ENCODE data around the gene RUSC1.

Gene RUSC1, protein sequence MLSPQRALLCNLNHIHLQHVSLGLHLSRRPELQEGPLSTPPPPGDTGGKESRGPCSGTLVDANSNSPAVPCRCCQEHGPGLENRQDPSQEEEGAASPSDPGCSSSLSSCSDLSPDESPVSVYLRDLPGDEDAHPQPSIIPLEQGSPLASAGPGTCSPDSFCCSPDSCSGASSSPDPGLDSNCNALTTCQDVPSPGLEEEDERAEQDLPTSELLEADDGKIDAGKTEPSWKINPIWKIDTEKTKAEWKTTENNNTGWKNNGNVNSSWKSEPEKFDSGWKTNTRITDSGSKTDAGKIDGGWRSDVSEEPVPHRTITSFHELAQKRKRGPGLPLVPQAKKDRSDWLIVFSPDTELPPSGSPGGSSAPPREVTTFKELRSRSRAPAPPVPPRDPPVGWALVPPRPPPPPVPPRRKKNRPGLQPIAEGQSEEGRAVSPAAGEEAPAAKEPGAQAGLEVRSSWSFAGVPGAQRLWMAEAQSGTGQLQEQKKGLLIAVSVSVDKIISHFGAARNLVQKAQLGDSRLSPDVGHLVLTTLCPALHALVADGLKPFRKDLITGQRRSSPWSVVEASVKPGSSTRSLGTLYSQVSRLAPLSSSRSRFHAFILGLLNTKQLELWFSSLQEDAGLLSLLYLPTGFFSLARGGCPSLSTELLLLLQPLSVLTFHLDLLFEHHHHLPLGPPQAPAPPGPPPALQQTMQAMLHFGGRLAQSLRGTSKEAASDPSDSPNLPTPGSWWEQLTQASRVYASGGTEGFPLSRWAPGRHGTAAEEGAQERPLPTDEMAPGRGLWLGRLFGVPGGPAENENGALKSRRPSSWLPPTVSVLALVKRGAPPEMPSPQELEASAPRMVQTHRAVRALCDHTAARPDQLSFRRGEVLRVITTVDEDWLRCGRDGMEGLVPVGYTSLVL

DNA sequence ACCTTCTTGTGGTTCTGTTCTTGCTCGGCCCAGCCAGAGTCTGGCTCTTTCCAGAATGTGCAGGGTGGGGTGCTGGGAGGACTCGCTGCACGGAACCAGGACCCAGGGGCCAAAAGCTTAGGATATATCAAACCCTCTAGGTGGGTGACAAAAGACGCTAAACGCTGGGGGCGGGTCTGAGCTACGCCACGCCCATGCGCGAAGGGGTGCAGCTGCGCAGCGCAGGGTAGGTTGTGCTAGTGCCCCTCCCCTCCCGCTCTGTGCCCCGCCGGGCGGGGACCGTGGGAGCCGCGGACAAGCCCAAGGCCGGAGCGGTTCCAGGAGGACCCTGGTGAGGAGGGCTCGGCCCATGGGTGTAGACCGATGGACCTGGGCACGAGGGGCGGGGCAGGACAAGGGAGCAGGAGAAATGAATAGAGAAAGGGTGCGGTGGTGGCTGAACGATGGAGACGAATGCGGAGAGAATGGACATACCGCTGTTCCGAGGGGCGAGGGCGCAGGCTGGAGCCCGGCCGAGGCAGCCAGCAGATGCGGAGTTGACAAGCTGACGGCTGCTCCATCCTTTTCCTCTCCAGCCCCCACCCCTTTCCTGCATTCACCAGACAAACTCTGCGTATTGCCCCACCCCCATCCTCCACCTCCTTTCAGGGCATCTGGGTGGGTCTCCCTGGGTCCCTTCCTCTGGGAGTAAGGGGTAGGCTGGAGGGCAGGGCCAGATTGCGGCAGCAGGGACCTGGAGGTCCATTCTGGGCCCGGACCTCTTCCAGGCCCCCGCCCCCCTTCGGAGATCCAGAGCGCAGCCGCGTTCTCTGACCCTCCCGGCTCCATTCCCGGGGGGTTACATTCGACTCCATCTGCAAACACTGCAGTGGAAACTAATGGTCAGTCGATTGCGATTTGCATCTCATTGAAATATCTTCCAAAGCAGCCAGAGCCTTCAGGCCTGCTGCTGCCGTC, at the start of gene RUSC1:
Gene RUSC1 (plus strand): TSS at position 234 of the 957 bp plus-strand sequence. CDS start 880 bp downstream, outside the sequence.
- H3K9me3 ChIP-seq (ENCODE audit: control insufficient read depth in 1 of 2, low read length in 2 of 2): no peaks in the 10 kb centered on the region
- H3K27ac ChIP-seq (ENCODE audit: low read length): no peak within 1 kb of the TSS
- peak within 1 kb of the TSS; percentile 71 to 88 for H3K4me3 ChIP-seq (ENCODE audit: low read depth in 1 of 2, low read length in 2 of 2)
- peaks cover 9 to 34% of the 10 kb centered on the region in 2 donors for H3K4me1 ChIP-seq (ENCODE audit: control insufficient read depth in 1 of 2, insufficient read depth in 2 of 2, low read length in 2 of 2)
- H3K27me3 ChIP-seq (ENCODE audit: low read depth, low read length): no peaks in the 10 kb centered on the region
- H3K36me3 ChIP-seq (ENCODE audit: control insufficient read depth in 1 of 2, insufficient read depth in 2 of 2, low read length in 2 of 2): peaks cover 3 to 4% of the 10 kb centered on the region in 2 donors

DNA sequence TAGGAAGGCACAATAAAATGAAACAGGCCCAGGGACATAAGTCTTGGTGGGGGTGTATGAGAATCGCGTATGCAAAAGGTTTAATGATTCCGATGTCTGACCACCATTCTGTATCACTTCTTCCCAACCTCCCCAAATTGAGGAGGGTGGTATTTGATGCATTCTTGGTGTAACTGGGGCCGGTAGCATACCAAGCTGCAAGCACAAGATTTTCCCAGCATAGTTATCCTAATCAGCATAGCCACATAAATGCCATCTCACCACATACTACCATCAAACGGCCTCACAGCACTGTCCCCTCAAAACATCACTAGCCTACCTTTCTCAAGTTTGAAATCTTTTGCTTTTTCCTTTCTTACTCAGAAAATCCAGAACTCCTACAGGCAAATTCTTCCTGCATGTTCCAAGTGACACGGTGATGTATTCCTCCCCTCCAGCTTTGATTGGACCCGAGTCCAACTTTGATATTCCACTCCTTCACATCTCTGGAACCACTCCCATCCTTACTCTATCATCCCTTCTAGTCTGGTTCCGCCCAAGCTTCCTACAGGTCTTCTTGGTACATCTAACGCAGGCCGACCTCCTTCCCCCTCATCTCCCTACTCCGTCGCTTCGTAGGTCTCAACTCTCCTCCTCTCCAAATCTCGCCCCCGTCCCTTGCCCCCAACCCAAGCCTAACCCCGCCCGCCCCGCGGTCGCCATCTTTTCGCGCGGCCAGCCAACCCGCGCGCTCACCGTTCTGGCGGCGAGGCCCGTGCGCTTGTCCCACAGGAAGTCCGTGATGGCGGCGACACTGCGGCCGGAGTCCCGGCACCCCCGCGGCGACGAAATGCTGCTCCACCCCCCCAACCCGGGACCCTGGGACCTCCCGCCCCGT, 48.0 kb upstream of the RUSC1 start:
- Histone ChIP-seq H3K27ac (ENCODE audit: low read length) (peak overlapping the region; percentile 91), H3K9me3 (ENCODE audit: control insufficient read depth in 1 of 2, low read length in 2 of 2) (no peaks in the 10 kb centered on the region), H3K27me3 (ENCODE audit: low read depth, low read length) (no peaks in the 10 kb centered on the region), H3K4me1 (ENCODE audit: control insufficient read depth in 1 of 2, insufficient read depth in 2 of 2, low read length in 2 of 2) (peaks cover 0 to 30% of the 10 kb centered on the region in 2 donors), H3K36me3 (ENCODE audit: control insufficient read depth in 1 of 2, insufficient read depth in 2 of 2, low read length in 2 of 2) (peaks cover 26 to 29% of the 10 kb centered on the region in 2 donors), H3K4me3 (ENCODE audit: low read depth in 1 of 2, low read length in 2 of 2) (peak overlapping the region; percentile 84 to 93)

DNA sequence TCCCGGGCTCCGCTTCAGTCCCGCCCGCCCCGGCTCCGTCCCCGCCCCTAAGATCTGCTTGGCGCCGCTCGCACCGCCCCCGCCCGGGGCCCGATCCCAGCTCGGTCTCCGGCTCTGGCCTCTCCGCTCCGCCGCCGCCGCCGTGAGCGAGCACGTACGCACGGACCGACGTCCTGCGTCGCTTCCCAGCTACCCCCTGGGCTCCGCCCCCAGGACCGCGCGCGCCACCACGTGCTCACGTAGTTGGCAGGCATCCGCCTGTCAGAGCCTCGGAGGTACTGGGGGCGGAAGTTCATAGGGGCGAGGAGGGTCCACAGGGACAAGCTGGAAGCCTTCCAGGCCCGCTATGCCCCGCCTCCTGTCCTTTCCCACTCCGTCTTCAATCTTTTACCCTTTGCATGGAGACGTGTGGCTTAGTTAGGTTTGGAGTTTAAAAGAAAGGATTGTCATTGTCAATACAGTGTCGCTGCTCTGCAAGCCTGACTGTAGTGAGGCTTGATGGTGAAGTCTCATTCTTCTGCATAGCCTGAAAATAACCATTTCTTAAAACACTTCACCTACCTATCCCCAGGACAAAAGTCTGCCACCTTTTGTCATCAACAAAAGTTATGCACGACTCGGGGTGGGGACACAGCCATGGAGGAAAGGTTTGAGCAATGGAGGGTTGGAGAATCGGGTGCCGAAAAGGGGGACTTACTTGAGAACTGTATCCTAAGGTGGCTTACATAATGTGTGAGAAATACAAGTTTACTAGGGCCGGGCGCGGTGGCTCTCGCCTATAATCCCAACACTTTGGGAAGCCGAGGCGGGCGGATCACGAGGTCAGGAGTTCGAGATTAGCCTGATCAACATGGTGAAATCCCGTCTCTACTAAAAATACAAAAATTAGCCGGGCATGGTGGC, 47.1 kb upstream of the RUSC1 start, which contains the start of gene CLK2:
Gene CLK2 (minus strand): TSS at position 162 of the 903 bp plus-strand sequence. CDS start 2,527 bp downstream, outside the sequence.
- Histone ChIP-seq H3K27me3 (ENCODE audit: low read depth, low read length) (no peaks in the 10 kb centered on the region), H3K9me3 (ENCODE audit: control insufficient read depth in 1 of 2, low read length in 2 of 2) (no peaks in the 10 kb centered on the region), H3K4me1 (ENCODE audit: control insufficient read depth in 1 of 2, insufficient read depth in 2 of 2, low read length in 2 of 2) (peaks cover 0 to 38% of the 10 kb centered on the region in 2 donors), H3K36me3 (ENCODE audit: control insufficient read depth in 1 of 2, insufficient read depth in 2 of 2, low read length in 2 of 2) (peaks cover 17 to 20% of the 10 kb centered on the region in 2 donors), H3K27ac (ENCODE audit: low read length) (peak within 1 kb of the TSS; percentile 91), H3K4me3 (ENCODE audit: low read depth in 1 of 2, low read length in 2 of 2) (peak within 1 kb of the TSS; percentile 84 to 93)

DNA sequence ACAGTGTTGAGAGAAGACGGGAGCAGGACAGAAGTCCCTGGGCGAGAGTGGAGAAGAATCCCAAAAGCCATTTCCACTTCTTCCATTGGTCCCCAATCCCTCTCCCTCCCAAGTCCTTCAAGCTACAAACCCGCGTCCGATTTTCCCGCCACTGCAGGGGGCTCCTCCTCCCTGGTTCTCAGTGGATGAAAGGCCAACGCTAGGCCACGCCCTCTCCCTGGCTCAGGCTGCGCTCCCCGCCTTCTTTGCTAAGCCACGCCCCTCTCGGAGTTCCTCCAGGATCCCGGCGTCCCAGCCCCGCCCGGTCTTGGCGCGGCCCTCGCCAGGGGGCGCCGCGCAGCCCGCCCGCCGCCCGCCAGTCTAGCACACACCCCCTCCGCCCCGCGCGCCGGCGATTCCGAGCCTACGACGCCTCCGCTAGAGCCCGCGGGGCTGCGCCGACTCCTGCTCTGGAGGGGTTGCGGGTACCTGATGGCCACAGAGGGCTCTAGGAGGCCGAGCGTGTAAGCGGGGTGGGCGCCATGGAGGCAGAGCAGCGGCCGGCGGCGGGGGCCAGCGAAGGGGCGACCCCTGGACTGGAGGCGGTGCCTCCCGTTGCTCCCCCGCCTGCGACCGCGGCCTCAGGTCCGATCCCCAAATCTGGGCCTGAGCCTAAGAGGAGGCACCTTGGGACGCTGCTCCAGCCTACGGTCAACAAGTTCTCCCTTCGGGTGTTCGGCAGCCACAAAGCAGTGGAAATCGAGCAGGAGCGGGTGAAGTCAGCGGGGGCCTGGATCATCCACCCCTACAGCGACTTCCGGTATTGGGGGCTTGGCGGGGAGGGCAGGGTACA, 43.4 kb upstream of the RUSC1 start, which contains the start of gene HCN3:
Gene HCN3 (plus strand): TSS at position 394 of the 832 bp plus-strand sequence. CDS start 128 bp downstream, at position 522.
- Histone ChIP-seq H3K36me3 (ENCODE audit: control insufficient read depth in 1 of 2, insufficient read depth in 2 of 2, low read length in 2 of 2) (no peaks in the 10 kb centered on the region), H3K27ac (ENCODE audit: low read length) (no peak within 1 kb of the TSS), H3K9me3 (ENCODE audit: control insufficient read depth in 1 of 2, low read length in 2 of 2) (no peaks in the 10 kb centered on the region), H3K4me3 (ENCODE audit: low read depth in 1 of 2, low read length in 2 of 2) (peak within 1 kb of the TSS; percentile 60 to 84), H3K27me3 (ENCODE audit: low read depth, low read length) (no peaks in the 10 kb centered on the region), H3K4me1 (ENCODE audit: control insufficient read depth in 1 of 2, insufficient read depth in 2 of 2, low read length in 2 of 2) (peaks cover 0 to 21% of the 10 kb centered on the region in 2 donors)

DNA sequence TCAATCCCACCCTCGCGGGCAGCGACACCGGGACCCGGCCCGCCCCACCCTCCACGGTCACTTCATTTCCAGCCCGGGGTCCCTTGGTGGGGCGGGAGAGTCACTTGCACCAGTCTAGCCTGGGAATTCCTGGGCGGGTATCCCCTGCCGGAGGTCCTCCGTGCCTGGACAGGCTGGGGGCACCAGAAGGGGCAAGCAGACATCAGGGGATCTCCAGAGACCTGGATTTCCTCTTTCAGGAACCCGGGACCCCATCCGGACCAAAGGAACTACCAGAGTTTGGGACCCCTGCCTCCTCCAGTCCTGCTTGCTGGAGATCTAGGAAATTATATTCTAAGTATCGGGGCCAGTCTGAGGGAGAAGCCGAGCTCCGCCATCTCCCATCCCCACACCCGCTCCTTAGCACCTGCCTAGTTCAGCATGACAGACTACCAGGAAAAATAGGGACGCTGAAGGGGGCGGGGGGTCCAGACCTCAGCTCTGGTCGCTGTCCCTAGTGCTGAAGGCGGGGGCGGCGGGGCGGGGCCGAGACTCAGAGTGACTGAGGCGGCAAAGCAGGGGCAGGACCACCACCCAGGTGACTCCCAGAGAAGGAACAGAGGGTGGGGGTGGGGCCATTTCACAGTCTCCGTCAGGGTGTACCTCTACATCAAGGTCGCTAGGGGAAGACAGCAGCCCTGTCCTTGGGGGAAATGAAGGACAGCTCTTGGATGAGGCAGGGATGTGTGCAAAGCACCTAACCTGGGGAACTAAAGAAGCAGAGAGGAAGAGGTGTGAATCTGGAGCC, 42.6 kb upstream of the RUSC1 start:
- Histone ChIP-seq H3K9me3 (ENCODE audit: control insufficient read depth in 1 of 2, low read length in 2 of 2) (no peaks in the 10 kb centered on the region), H3K36me3 (ENCODE audit: control insufficient read depth in 1 of 2, insufficient read depth in 2 of 2, low read length in 2 of 2) (no peaks in the 10 kb centered on the region), H3K4me3 (ENCODE audit: low read depth in 1 of 2, low read length in 2 of 2) (peak overlapping the region; percentile 60 to 84), H3K4me1 (ENCODE audit: control insufficient read depth in 1 of 2, insufficient read depth in 2 of 2, low read length in 2 of 2) (peaks cover 0 to 17% of the 10 kb centered on the region in 2 donors), H3K27ac (ENCODE audit: low read length) (no peak overlapping the region), H3K27me3 (ENCODE audit: low read depth, low read length) (no peaks in the 10 kb centered on the region)

DNA sequence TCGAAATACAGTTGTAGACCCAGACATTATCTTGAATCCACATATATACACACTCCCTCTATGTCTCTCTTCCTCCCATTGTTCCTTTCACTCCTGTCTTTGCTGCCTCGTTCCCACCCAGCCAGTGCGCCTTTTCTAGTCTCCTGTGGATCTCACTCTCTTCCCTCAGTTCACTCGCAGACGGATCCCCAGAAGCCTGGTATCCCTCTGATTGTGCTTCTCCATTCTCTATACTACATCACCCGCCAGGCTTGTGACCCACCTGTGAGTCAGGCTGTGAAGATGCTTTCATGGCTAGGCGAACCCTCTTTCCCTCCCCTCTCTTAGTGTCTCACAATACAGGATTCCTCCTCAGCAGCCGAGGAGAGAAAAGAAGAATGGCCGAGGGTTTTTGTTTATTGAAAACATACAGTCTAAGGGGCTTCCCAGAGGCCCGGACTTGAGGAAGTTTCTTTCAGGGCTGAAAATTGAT, 42.0 kb upstream of the RUSC1 start:
- peak overlapping the region in 1 of 2 donors; percentile 60 for H3K4me3 ChIP-seq (ENCODE audit: low read depth in 1 of 2, low read length in 2 of 2)
- H3K27ac ChIP-seq (ENCODE audit: low read length): no peak overlapping the region
- H3K9me3 ChIP-seq (ENCODE audit: control insufficient read depth in 1 of 2, low read length in 2 of 2): no peaks in the 10 kb centered on the region
- no peaks in the 10 kb centered on the region for H3K27me3 ChIP-seq (ENCODE audit: low read depth, low read length)
- peaks cover 0 to 17% of the 10 kb centered on the region in 2 donors for H3K4me1 ChIP-seq (ENCODE audit: control insufficient read depth in 1 of 2, insufficient read depth in 2 of 2, low read length in 2 of 2)
- H3K36me3 ChIP-seq (ENCODE audit: control insufficient read depth in 1 of 2, insufficient read depth in 2 of 2, low read length in 2 of 2): no peaks in the 10 kb centered on the region

DNA sequence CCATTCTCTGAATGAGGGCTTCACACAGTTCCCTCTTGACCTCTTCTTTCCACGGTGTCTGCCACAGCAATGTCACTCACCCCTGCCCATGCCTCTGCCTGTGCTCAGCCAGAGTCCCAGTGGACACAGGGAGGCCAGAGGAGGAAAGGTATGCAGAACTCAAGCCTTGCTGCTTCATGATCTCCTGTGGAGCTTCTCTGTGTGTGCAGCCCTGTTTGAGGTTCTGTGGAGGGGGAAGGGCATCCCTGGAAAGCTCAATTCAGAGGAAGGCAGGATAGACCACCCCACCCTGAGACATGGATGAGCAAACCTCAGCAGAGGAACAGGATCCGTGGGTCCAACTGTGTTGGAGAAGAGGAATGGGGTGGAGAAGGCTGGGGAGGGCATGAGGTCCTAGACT, 41.4 kb upstream of the RUSC1 start:
- Histone ChIP-seq H3K4me3 (ENCODE audit: low read depth in 1 of 2, low read length in 2 of 2) (no peak overlapping the region), H3K27ac (ENCODE audit: low read length) (no peak overlapping the region), H3K27me3 (ENCODE audit: low read depth, low read length) (no peaks in the 10 kb centered on the region)

DNA sequence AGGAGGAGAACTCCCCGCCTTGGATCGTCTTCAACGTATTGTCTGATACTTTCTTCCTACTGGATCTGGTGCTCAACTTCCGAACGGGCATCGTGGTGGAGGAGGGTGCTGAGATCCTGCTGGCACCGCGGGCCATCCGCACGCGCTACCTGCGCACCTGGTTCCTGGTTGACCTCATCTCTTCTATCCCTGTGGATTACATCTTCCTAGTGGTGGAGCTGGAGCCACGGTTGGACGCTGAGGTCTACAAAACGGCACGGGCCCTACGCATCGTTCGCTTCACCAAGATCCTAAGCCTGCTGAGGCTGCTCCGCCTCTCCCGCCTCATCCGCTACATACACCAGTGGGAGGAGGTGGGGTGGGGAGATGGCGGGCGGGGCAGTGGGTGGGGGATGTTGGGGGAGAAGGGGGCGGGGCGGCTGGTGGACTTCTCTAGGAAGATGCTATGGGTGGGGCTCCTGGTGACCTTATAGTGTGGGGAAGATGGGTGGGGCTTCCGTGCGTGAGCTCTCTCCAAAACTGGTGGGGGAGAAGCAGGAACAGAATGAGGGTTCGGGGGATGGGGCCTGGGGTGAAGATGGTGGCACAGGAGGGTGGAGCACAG, 38.1 kb upstream of the RUSC1 start:
- no peaks in the 10 kb centered on the region for H3K36me3 ChIP-seq (ENCODE audit: control insufficient read depth in 1 of 2, insufficient read depth in 2 of 2, low read length in 2 of 2)
- no peak overlapping the region for H3K27ac ChIP-seq (ENCODE audit: low read length)
- no peak overlapping the region for H3K4me3 ChIP-seq (ENCODE audit: low read depth in 1 of 2, low read length in 2 of 2)

More for the DNA sequence above, 41.4 kb upstream of the RUSC1 start:
- H3K9me3 ChIP-seq (ENCODE audit: control insufficient read depth in 1 of 2, low read length in 2 of 2): no peaks in the 10 kb centered on the region
- H3K36me3 ChIP-seq (ENCODE audit: control insufficient read depth in 1 of 2, insufficient read depth in 2 of 2, low read length in 2 of 2): no peaks in the 10 kb centered on the region
- peaks cover 0 to 17% of the 10 kb centered on the region in 2 donors for H3K4me1 ChIP-seq (ENCODE audit: control insufficient read depth in 1 of 2, insufficient read depth in 2 of 2, low read length in 2 of 2)

More for the DNA sequence above, 38.1 kb upstream of the RUSC1 start:
- H3K27me3 ChIP-seq (ENCODE audit: low read depth, low read length): no peaks in the 10 kb centered on the region
- H3K9me3 ChIP-seq (ENCODE audit: control insufficient read depth in 1 of 2, low read length in 2 of 2): no peaks in the 10 kb centered on the region
- peaks cover 0 to 9% of the 10 kb centered on the region in 2 donors for H3K4me1 ChIP-seq (ENCODE audit: control insufficient read depth in 1 of 2, insufficient read depth in 2 of 2, low read length in 2 of 2)
